Activated CD4-positive, alpha-beta T cell treated with anti-CD3 and anti-CD28 coated beads, Interleukin-2, amount 50 U/mL, for 4 hours (primary cell): Measurements from ENCODE around the gene LTBP1.
"Not testable (repeated sequence)": the region's sequence is repeated elsewhere in the genome, so short reads cannot be mapped to it uniquely, and the experiment has no call there.

Experiments used
- DNase-seq, 2 experiments: peaks; one replicate each; pipeline ENCODE4 v3.0.0-alpha.2; 2020

LTBP1 gene

DNA sequence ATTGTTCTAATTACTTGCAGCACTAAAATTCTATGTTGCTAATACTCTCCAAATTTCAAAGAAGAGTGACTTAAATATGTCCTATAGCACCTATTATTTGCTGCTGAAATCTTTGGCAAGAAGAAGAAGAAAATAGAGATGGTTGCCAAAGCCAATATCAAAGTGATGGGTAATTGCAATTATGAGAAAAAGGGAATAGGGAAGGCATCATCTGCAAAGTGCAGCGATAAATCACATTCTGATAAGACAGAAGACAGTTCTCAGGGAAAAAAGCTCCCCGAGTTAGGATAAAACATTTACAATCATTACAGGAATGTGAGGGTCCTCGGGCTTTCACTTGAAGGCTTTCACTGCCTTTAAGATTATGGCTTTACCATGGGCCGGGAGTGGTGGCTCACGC is 457.6 kb downstream of the LTBP1 start:
- DNase-seq = no peak

DNA sequence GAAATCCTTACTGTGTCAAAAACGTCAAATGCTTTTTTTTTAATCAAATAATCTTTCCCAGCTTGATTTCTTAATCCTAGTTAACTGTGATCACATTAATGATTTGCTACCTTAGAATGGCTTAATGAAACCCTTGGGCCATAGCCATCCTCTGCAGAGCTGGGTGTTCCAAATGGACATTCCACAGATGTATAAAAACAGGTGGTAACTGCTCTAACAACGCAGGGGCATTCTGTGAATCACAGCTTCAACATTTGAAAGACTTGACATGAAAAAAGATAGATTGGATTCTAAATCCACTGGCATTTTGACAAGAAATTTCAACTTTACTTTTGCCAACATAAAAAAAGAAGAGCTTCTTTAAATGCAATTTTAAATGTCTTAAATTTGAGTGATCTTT is 459.9 kb downstream of the LTBP1 start:
- no peak for DNase-seq

DNA sequence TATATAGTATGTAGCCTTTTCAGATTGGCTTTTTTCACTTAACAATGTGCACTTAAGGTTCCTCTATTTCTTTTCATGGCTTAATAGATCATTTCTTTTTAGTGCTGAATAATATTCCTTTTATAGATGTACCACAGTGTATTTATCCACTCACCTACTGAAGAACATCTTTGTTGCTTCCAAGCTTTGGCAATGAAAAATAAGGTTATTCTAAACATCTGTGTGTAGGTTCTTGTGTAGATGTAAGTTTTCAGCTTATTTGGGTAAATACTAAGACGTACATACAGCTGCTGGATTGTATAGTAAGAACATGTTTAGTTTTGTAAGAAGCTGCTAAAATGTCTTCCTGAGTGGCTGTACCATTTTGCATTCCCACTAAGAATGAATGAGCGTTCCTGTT is 461.4 kb downstream of the LTBP1 start:
- DNase-seq = no peak

DNA sequence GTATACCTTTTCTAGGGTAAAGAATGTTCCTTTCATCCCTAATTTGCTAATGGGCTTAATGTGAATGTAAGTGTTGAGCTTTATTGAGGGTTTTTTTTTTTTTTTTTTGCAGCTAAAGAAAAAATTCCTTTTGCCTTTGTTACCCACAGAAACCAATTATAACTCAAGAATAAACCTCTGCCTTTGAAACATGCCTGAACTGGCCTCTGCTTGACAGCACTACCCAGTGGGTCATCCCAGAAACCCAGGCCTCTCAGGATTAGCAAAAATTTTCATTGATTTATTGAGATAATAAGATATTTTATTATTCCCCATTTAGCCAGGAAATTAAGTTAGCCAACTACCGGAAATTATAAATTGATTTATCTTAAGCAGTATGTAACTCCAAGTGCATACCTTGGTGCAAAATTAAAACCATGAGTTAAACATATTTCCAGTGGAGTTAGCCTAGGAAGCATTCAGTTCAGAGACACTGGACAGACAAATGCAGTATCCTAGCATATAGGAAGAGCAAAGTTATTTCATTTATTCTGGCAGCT is 462.7 kb downstream of the LTBP1 start:
- no peak for DNase-seq

DNA sequence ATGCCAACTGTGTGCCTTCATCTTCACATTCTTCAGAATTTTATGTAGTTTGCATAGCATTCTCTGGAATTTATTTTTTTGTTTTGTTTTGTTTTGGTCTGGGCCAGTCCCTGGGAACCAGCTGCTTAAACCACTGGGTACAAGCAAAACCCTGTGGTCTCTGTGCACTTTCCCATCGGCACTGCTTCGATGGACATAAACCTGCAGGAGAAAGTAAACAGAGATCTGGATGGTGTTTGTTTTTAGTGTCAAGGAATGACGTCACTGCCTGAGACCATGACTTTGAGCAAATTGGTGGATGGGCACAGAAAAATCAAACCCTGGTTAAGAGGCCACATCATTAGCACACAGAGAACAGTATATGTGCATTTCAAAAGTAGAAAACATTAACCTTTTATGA is 465.0 kb downstream of the LTBP1 start:
- DNase-seq = no peak

DNA sequence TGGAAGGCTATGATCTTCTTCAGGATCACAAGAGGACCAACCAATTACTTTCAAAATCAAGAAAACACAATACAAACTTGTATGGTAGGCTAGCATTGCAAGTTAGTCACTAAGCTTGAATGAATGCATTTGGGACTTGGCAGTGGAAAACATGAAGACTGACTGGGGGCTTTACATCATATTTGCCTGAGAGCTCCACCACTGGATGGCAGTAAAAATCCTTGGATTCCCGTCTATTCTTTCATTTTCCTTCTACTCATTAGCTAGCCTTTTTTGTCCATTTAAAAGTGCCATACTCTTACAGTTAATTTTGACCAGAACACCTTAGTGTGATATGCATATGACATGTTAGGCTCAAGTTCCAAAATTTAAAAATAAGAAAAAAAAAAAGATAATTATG is 466.2 kb downstream of the LTBP1 start:
- DNase-seq = no peak

DNA sequence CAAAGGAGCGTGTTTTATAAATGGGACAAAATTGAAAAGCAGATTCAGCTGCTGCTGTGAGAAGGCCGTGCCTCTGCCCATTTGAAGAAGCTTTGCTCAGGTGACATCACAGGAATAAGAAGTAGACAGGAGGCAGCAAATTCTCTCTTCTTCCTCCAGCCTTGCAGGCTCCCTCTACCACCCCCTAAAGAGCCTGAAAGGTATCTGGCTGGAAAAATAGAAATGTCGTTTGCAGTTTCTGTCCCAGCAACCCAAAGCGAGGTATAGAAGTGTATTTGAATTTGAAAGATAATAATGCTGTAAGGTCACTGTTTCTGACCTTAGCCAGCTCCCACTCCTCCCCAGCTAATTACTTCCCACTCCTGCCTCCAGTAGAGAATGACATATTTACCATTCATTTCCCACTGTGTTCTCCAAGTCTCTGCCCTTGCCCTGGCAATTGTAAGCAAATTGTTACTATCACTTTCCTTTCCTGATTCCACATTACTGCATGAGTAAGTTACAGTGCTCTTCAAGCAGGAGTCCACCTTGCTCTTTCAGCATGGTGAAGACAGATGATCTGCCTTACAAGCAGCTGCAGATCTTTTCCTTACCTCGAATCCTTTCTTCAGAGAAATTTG is 472.9 kb downstream of the LTBP1 start:
- no peak for DNase-seq

DNA sequence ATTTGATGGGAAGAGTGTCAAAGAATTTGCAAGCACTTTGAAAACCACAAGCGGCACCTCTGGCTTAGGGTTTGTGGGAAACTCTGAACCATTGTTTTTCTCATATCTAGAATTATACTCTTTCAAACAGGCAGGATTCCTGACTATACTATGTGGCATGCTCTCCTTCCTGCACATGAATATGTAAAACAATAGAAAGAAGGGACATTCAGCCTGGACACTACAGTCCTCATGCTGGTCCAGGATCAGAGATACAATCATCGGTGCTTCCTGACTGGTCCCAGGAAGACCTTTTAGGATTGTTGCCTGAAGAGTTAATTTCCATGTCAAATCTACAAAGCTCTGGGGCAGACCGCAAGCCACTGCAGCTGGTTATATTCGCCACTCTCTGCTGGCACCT is 474.0 kb downstream of the LTBP1 start:
- DNase-seq = no peak

DNA sequence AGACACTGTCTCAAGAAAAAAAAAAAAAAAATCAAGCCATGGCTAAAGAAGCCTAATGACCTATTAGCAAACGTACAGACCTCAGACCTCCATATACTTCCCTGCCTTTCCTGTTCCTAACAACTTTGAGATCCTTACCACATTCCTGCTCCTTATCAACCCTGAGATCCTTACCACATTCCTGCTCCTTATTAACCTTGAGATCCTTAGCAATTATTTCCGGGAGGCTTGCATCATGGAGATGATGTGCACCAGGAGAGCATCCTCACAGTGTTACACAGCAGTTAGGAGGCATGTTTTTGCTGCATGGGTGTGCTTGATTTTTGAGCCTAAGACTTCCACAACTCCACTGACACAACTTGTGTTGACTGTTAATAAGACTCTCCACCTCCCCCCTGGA is 475.1 kb downstream of the LTBP1 start:
- no peak for DNase-seq

DNA sequence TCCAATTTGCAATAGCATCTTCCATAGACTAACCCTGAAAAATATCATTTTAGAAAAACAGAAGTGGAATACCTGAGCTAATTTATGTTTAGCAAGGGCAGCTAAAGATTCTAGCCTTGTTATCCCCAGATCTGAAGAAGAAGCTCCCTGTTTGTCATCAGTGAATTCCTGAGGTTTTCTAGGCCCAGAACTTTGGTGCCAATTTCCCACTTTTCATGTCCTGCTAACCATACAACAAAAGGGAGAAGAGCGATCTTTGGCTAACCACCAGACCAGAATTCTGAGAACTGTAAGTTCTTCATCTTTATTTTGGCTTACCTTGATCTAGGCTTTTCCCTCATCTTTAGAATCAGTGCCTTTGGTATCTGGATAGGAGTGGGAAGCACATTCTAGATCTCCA is 478.4 kb downstream of the LTBP1 start:
- DNase-seq = no peak

DNA sequence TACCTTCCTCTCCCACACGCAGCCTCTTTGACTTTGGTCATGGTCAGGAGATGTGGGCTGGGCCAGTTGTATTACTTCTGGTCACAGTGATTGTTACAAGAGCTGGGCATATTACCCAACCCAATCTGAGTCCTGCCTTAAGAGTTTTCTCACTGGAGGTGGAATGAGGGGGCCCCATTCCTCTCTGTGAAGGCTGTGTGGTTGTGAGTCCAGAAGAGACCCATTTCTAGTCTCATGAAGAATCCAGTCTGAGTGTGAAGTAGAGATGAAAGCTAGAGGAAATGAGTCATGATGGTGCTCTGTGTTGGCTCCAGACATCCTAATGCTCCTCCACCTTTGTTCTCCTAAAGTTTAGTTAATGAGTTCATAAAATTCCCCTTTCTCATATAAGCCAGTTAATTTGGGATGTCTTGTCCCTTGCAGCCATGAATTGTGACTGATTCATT is 478.9 kb downstream of the LTBP1 start:
- no peak for DNase-seq

DNA sequence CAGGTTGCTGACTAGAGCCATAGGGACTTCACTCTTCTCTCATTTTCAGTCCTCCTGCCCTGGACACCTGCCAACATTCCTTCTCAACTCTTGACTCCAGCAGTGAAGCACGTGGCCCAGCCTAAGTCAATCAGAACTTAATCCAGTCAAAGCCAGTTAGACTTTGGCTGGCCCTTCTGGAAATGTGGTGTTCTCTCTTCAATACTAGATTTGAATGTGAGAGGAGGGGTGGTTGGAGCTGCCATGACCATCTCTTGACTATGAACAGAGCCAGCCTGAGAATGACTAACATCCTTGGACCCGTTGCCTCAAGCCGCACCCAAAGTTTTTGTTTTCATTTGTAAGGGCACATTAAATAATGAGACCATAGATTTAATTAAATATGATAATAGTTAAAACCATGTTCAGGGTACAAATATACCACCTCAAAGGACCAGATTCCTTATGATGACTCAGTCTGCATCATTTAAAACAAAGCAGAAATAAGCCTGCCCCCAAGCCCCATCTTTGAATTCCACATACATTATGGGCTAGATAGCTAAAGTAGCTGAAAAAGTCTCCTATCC is 480.0 kb downstream of the LTBP1 start:
- no peak for DNase-seq

DNA sequence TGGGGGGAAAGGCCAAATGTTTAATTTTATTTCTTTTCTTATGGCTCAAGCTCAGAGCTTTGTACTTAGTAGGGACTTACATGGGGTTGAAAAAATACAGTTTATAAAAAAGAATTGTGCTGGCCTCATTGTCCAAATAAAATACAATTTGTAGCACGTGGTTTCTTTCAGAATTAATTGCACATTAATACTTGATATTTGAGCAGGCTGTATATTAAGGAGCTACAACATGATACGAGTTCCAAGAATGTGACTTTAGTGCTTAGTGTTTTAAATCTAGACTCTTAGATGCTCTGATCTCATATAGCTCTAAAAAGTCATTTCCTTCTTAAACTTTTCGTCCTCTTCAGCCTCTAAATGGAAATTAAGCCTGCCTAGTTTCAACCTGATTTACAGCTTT is 483.3 kb downstream of the LTBP1 start:
- DNase-seq = no peak

DNA sequence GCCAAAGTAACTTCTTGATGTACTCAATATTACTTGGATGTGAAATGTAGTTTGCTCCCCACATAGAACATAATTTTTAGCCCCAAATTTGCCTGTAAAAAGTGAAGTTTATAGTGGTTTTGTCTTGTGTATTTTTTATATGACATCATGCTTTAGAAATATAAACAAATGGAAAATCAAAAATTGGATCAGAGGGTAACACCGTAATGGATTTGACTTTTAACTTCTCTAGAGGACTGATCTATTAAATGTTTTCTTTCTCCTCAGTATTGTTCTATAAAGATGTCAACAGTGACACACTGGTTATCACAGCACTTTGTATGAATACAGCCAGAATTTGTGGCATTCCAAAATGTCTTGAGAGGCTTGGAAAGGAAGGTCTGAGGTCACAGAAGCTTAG is 484.1 kb downstream of the LTBP1 start:
- DNase-seq = no peak

DNA sequence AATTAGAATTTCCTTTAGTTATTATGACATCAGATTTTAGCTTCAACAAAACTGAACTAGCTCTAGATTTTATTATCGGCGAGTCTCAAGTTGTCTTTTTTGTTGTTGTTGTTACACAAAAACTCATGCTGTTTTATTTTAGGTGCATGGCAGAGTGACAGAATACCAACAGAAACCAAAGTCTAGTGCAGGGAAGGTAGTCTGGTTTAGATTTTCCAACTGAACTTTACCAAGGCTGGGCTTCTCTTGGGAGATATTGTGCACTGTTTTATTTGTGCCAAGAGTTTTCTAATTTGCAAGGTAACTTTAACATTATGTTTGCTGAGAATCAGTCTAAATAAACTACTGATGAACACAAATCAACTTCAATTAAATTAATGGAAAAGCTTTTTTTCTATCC is 486.1 kb downstream of the LTBP1 start:
- DNase-seq = no peak

DNA sequence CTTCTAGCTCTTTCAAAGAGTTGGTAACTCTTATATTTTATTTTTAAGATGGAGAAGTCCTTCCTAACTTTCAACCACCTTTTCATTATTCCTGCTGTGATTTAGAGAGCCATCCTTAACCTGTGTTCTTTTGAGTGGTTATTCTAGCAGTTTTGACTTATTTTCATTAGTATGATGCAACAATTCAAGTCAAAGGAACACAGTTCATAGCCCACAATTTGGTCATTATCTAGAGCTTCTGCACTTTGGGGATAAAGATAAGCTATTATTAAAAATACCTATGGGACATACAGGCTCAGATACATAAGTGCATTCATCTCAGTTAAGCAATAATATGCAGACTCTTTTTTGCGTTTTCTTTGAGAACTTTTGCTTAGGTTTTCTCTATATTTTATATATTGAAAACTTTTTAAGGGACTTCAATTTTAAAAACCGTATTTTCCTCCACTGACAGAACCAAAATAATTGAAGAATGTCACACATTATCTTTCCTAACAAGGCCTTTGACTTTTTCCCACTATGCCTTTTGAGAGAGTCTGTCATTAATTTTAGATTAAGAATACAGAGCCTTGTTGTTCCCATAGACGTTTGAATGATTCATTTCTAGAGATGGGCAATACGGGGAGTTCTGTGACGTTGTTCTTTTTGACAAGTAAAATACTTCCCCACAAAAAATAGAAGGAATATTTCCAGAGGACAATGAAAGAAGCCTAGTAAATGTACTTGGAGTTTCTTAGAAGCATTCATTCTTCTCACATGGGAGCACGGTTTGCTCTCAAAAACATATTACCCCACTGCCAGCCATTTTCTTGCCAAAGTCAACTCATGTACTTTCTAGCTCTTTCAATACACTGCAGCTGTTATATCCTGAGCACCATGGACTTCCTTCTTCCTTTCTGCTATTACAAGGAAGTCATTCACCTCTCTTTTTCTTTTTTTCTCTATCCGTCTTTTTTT is 486.8 kb downstream of the LTBP1 start:
- no peak for DNase-seq

DNA sequence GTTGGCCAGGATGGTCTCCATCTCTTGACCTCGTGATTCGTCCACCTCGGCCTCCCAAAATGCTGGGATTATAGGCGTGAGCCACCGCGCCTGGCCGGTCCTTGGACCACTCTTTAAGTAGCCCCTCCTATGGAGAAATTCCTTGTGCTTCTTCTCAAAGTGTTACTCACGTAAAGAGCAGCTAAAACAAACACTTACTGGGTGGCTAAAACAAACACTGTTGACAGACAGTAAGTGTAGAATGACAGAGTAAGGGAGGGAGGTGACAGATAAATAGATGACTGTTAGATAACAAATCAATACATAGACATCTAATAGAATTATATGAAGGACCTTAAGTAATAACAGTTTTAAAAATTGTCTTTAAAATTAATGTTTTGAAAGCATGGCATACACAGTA is 488.8 kb downstream of the LTBP1 start:
- DNase-seq = no peak

DNA sequence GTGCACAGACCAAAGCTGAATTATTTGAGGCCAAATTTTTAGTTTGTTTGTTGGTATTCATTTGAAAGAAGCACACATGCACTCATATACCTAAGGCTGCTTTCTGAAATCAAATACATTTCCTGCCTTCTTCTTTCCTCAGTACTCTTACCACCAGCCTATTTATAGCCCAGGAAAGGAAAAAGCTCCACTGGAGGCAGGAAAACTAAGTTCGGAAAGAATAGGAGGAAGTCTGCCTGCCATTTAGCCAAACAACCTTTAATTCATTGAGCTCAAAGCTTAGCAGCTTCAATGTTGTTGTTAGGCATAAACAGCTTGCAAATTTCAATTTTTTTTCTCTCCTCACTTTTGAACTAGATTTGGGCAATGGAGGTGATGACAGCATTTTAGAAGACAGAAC is 489.3 kb downstream of the LTBP1 start:
- no peak for DNase-seq

DNA sequence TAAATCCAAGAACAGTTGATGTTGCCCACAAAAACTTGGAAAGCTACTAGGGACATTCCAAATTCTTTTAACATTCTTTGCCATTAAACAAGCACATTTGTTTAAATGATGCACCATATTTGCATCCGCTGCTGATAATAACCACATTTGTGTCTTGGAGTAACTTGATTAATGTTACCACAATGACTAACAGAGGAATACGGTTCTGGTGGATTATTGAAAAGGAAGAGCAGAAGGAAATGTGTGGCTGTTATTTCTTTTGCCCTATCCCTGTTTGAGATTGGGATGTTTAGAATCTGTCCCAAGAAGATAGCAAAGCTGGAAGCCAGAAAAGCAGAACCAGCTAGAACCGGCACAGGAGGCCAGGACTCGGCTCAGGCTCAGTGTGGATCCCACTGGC is 490.5 kb downstream of the LTBP1 start:
- DNase-seq = no peak

DNA sequence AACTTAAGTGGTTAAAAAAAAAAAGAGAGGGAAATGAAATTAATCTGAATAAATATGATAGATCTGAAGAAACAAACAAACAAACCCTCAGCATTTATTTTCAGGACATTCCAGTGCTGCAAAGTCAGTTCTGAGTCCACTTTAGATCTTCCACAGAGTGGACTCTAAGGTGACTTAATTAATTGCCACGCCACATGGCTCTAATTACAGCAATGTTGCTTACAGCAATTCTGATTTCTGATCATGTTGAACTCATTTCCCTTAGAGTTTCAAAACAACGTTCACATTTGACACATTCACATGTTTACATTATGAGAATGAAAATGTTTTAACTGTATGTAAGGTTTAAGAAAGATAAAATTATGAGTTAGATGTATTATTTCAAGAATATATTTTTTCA is 491.1 kb downstream of the LTBP1 start:
- no peak for DNase-seq

DNA sequence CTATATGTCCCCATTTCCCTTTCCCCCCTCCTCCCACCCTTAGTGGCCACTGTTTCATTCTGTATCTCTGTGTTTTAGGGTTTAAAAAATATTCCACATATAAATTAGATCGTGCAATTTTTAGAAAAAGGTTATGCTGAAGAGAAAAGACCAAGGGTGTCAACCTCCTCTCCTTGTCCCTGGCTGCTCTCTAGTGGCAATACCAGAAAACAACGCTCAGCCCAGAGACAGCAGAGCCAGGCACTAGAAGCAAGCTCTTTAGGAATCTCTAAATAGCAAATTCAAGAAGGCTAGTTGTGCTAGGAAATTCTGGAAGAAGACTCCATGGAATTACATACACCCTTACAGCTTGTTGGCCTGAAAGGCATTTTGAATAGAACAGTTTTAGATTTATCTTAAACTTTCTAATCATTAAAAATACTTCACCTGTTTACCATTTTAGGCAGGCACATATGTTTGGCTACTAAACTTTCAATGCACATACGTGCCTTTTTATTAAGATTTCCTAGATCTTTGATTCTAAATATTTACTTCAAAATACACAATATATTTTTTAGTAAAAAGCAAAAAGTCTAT is 494.6 kb downstream of the LTBP1 start:
- no peak for DNase-seq

DNA sequence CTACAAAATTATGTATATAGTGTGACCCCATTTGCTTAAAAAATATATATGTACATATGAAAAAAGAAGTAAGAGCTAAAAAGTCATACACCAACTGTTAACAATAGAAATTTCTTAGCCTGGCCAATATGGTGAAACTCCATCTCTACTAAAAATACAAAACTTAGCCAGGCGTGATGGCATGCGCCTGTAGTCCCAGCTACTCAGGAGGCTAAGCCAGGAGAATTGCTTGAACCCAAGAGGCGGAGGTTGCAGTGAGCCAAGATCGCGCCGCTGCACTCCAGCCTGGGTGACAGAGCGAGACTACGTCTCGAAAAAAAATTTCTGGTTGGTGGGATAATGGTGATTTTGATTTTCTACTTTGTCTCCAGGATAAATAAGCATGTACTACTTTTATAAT is 495.3 kb downstream of the LTBP1 start:
- not testable (repeated sequence) for DNase-seq

DNA sequence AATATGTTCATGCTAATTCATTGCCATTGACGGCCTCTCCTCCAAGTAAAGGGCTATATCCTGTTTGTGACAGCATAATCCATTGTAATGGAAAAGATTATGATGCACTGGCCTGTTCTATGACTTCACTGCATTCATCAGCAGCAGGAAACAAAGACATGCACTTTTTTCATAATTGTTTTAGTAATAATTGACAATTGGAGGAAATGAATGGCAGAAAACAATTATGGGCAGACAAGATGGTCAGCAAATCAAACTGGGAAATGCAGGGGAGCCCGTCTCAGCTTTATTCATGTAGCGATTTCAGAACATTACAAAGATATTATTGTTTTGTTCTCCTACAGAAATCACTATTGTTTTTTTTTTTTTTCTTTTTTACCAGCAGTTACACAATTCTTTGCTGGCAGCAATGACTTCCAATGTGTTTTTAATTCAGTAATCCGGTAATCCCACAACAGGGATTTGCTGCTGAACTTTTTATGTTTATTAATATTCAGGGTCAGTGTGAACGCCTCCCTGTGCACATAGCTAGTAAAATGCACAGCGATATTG is 495.9 kb downstream of the LTBP1 start:
- no peak for DNase-seq
